Mucosa of gallbladder (tissue), 1 donor: ENCODE data around the gene LANCL2. TPM values are rescaled to one million over a fixed set of nuclear protein-coding genes. Genes with fewer than 3 reads are reported as not detected.
A peak's percentile ranks its signal among the peaks of the same experiment; 100 is the strongest.
"Not testable (repeated sequence)": the region's sequence is repeated elsewhere in the genome, so short reads cannot be mapped to it uniquely, and the experiment has no call there.

Experiments used
- DNase-seq: peaks from one replicate; pipeline ENCODE4 v3.0.0-alpha.2; 2020; ENCODE audit warnings: low spot score
- total RNA-seq: library from RNA; stranded (reverse); gene quantifications from one replicate; pipeline ENCODE4 v1.2.1, GENCODE V29; 2021
- donor health status: DM: no; HTN: no; CAD: no.

The LANCL2 gene
- total RNA-seq, 1 donor from 2014 or later: 10.9 TPM

- no peak for DNase-seq
These were observed 40.9 kb downstream of the LANCL2 start for GRCh38 chr7:55405856-55406541.

GRCh38 chr7:55409482-55410225 lies 44.5 kb downstream of the LANCL2 start:
- DNase-seq: no peak

GRCh38 chr7:55410667-55411239 lies 45.6 kb downstream of the LANCL2 start:
- no peak for DNase-seq

GRCh38 chr7:55411844-55412243 lies 46.7 kb downstream of the LANCL2 start:
- DNase-seq: no peak

GRCh38 chr7:55413442-55413841 lies 48.3 kb downstream of the LANCL2 start:
- DNase-seq: no peak

GRCh38 chr7:55415173-55415778 lies 50.1 kb downstream of the LANCL2 start:
- DNase-seq: peak; percentile 87

- DNase-seq: not testable (repeated sequence)
These were observed 52.3 kb downstream of the LANCL2 start for GRCh38 chr7:55417456-55417855.

- no peak for DNase-seq
These were observed 55.4 kb downstream of the LANCL2 start for GRCh38 chr7:55420530-55420929.

- no peak for DNase-seq
These were observed 58.2 kb downstream of the LANCL2 start for GRCh38 chr7:55423277-55423711.

- DNase-seq: no peak
These were observed 58.8 kb downstream of the LANCL2 start for GRCh38 chr7:55423891-55424290.

- no peak for DNase-seq
These were observed 60.1 kb downstream of the LANCL2 start for GRCh38 chr7:55425141-55425752.

- DNase-seq: no peak
These were observed 61.5 kb downstream of the LANCL2 start for GRCh38 chr7:55426676-55427075.

- no peak for DNase-seq
These were observed 62.2 kb downstream of the LANCL2 start for GRCh38 chr7:55427342-55427741.

- DNase-seq: no peak
These were observed 62.7 kb downstream of the LANCL2 start for GRCh38 chr7:55427800-55428199.

- no peak for DNase-seq
These were observed 64.8 kb downstream of the LANCL2 start for GRCh38 chr7:55429835-55430499.

GRCh38 chr7:55431898-55432297 lies 66.8 kb downstream of the LANCL2 start:
- DNase-seq: no peak

GRCh38 chr7:55432506-55432905 lies 67.4 kb downstream of the LANCL2 start:
- DNase-seq: no peak

GRCh38 chr7:55432939-55433784 lies 68.0 kb downstream of the LANCL2 start:
- DNase-seq: no peak

GRCh38 chr7:55435466-55435865 lies 70.3 kb downstream of the LANCL2 start:
- DNase-seq: no peak

GRCh38 chr7:55436457-55436856 lies 71.3 kb downstream of the LANCL2 start:
- DNase-seq: no peak

- no peak for DNase-seq
These were observed 72.2 kb downstream of the LANCL2 start for GRCh38 chr7:55437375-55437774.
